Testis (tissue), 2 donors: Measurements from ENCODE around the gene CACNG4.

ENCODE experiments used
- CTCF ChIP-seq, 3 experiments: fragments of 450-650 bp in 2 of 3; fragments of 200-600 bp in 1 of 3; sonication (generic) in 1 of 3; IDR thresholded peaks; one replicate each; pipeline ENCODE4 v1.5.1; 2016 to 2019; ENCODE audit warnings: antibody characterized with exemption in 3 of 3, mild to moderate bottlenecking in 2 of 3, moderate library complexity in 1 of 3
- POLR2A ChIP-seq: fragments of 450-650 bp; IDR thresholded peaks from one replicate; pipeline ENCODE4 v1.6.1; 2017; ENCODE audit warnings: antibody characterized with exemption, mild to moderate bottlenecking, moderate library complexity

DNA sequence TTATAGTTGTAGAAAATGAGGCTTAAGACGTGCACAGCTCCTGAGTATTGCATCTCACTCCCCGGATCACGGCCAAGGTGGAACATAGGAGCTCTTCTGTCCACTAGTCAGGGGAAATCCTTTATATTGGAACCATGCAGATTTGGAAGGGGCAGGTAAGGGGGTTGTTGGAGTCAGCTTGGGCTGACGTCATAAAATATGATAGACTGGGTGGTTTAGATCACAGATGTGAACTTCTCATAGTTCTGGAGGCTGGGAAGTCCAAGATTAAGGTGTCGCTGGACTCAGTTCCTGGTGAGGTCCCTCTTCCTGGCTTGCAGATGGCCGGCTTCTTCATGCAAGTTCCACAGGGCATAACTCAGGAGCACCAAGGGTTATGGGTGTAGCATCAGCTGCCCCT lies 5.6 kb downstream of the CACNG4 start:
- no peak for TF ChIP-seq POLR2A
- TF ChIP-seq CTCF (IDR thresholded peaks at IDR 0.05), result no peak
